Measurements from ENCODE around the gene LRP6. TPM values are rescaled to one million over a fixed set of nuclear protein-coding genes. Genes with fewer than 3 reads are reported as not detected.

Gene LRP6
- total RNA-seq, 4 donors from 2014 or later = 11.7 to 102 (median 58.9) TPM

GRCh38 chr12:12180136-12180535 lies 86.7 kb downstream of the LRP6 start:
- DNase-seq = no peak
- WGBS, 2 donors (ENCODE audit: low coverage in 1 of 2) = 0 to 36% methylated on average over 1 of the region's 1 CpG
- Histone ChIP-seq H3K9me3 (no peaks in the 10 kb centered on the region), H3K27ac (no peak overlapping the region), H3K36me3 (peaks cover 0 to 18% (median 0%) of the 10 kb centered on the region in 4 donors), H3K4me3 (no peak overlapping the region), H3K4me1 (peaks cover 0 to 13% (median 0%) of the 10 kb centered on the region in 4 donors), H3K27me3 (no peaks in the 10 kb centered on the region)
- intact Hi-C loops (cut with DNase I; ENCODE audit: low total_unique reads) = no loop called here
- TF ChIP-seq POLR2A (IDR thresholded peaks at IDR 0.05) (no peak), POLR2AphosphoS5 (IDR thresholded peaks at IDR 0.05) (no peak)
- TF ChIP-seq, protein P1, sequence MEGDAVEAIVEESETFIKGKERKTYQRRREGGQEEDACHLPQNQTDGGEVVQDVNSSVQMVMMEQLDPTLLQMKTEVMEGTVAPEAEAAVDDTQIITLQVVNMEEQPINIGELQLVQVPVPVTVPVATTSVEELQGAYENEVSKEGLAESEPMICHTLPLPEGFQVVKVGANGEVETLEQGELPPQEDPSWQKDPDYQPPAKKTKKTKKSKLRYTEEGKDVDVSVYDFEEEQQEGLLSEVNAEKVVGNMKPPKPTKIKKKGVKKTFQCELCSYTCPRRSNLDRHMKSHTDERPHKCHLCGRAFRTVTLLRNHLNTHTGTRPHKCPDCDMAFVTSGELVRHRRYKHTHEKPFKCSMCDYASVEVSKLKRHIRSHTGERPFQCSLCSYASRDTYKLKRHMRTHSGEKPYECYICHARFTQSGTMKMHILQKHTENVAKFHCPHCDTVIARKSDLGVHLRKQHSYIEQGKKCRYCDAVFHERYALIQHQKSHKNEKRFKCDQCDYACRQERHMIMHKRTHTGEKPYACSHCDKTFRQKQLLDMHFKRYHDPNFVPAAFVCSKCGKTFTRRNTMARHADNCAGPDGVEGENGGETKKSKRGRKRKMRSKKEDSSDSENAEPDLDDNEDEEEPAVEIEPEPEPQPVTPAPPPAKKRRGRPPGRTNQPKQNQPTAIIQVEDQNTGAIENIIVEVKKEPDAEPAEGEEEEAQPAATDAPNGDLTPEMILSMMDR (IDR thresholded peaks at IDR 0.05) = no peak
- in situ Hi-C loops (cut with MboI; ENCODE audit: low pct_ligation_motif_present in 1 of 4, low pct_unique_long_range_greater_than_20kb in 1 of 4, low sequenced_read_pairs in 3 of 4) = no loop called here

- Histone ChIP-seq H3K4me1 (peaks cover 0 to 10% (median 0%) of the 10 kb centered on the region in 4 donors), H3K9me3 (no peaks in the 10 kb centered on the region), H3K27me3 (no peaks in the 10 kb centered on the region), H3K36me3 (peaks cover 0 to 18% (median 0%) of the 10 kb centered on the region in 4 donors), H3K4me3 (no peak overlapping the region), H3K27ac (no peak overlapping the region)
- TF ChIP-seq POLR2A (IDR thresholded peaks at IDR 0.05) (no peak), POLR2AphosphoS5 (IDR thresholded peaks at IDR 0.05) (no peak)
- TF ChIP-seq, protein P1 (IDR thresholded peaks at IDR 0.05) = no peak
- WGBS, 2 donors (ENCODE audit: low coverage in 1 of 2) = 68 to 84% methylated on average over 2 of the region's 2 CpGs
- in situ Hi-C loops (cut with MboI; ENCODE audit: low pct_ligation_motif_present in 1 of 4, low pct_unique_long_range_greater_than_20kb in 1 of 4, low sequenced_read_pairs in 3 of 4) = no loop called here
- intact Hi-C loops (cut with DNase I; ENCODE audit: low total_unique reads) = no loop called here
- DNase-seq = no peak
Measured at GRCh38 chr12:12178559-12178958, 88.3 kb downstream of the LRP6 start.

GRCh38 chr12:12176402-12176801 lies 90.4 kb downstream of the LRP6 start:
- Histone ChIP-seq H3K4me1 (peaks cover 0 to 7% (median 3%) of the 10 kb centered on the region in 4 donors), H3K9me3 (no peaks in the 10 kb centered on the region), H3K27ac (no peak overlapping the region), H3K36me3 (peaks cover 0 to 17% (median 0%) of the 10 kb centered on the region in 4 donors), H3K27me3 (no peaks in the 10 kb centered on the region), H3K4me3 (no peak overlapping the region)
- 86 to 90% methylated on average over 3 of the region's 3 CpGs for WGBS, 2 donors (ENCODE audit: low coverage in 1 of 2)
- TF ChIP-seq POLR2AphosphoS5 (IDR thresholded peaks at IDR 0.05) = no peak
- no peak for TF ChIP-seq EP300 (IDR thresholded peaks at IDR 0.05; ENCODE audit: low read depth)
- no peak for TF ChIP-seq POLR2A (IDR thresholded peaks at IDR 0.05)
- TF ChIP-seq, protein P1 (IDR thresholded peaks at IDR 0.05) = no peak
- in situ Hi-C loops (cut with MboI; ENCODE audit: low pct_ligation_motif_present in 1 of 4, low pct_unique_long_range_greater_than_20kb in 1 of 4, low sequenced_read_pairs in 3 of 4) = no loop called here
- intact Hi-C loops (cut with DNase I; ENCODE audit: low total_unique reads) = no loop called here
- no peak for DNase-seq

DNA sequence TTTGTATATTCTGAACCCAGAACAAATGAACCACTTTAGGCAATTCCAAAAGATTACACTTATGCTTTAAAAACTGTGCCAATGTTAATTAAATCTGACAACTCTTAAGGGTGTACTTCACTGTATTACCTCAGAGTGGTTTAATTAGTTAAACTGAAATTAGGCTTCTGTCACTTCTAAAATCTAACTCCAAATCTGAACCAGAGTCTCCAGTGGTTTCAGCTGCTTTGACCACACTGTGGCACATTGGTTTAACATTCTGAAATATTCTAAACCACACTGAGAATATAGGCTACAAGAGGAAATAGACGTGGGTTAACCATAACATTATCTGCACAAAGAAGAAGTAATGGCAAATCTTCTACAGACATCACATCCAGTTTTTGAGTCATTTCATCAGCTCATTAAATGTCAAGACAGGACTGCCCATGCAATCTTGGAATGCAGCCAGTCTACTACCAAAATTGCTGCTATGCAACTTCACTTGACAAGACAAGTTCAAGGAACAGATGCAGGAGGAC lies 94.8 kb downstream of the LRP6 start:
- Histone ChIP-seq H3K9me3 (no peaks in the 10 kb centered on the region), H3K4me3 (no peak overlapping the region), H3K36me3 (no peaks in the 10 kb centered on the region), H3K4me1 (peaks cover 0 to 12% (median 4%) of the 10 kb centered on the region in 4 donors), H3K27me3 (no peaks in the 10 kb centered on the region), H3K27ac (no peak overlapping the region)
- in situ Hi-C loops (cut with MboI; ENCODE audit: low pct_ligation_motif_present in 1 of 4, low pct_unique_long_range_greater_than_20kb in 1 of 4, low sequenced_read_pairs in 3 of 4) = no loop called here
- intact Hi-C loops (cut with DNase I; ENCODE audit: low total_unique reads) = no loop called here
- DNase-seq = no peak
- 45 to 50% methylated on average over 1 of the region's 1 CpG for WGBS, 2 donors (ENCODE audit: low coverage in 1 of 2)
- TF ChIP-seq POLR2A (IDR thresholded peaks at IDR 0.05) = no peak
- TF ChIP-seq EP300 (IDR thresholded peaks at IDR 0.05; ENCODE audit: low read depth) = no peak
- TF ChIP-seq, protein P1 (IDR thresholded peaks at IDR 0.05) = no peak
- TF ChIP-seq POLR2AphosphoS5 (IDR thresholded peaks at IDR 0.05) = no peak

Measured in transverse colon (tissue), 4 donors.